Natural killer cell treated with Interleukin-12 subunit alpha and Interleukin-12 subunit beta and Interleukin-15 and Interleukin-18, amount 100 ng/mL, for 72 hours (primary cell): ENCODE data around the gene CYP4A22. TPM values are rescaled to one million over a fixed set of nuclear protein-coding genes. Genes with fewer than 3 reads are reported as not detected.
"Not testable (repeated sequence)": the region's sequence is repeated elsewhere in the genome, so short reads cannot be mapped to it uniquely, and the experiment has no call there.

Experiments used
- ATAC-seq, 2 donors: fragments of 150-1000 bp; cut with Tn5 transposase in 1 of 2; sonication (Bioruptor Pico), chemical (Tn5 transposase) in 1 of 2; 2 replicates each; pipeline ENCODE4 v1.10.0; 2021
- DNase-seq: peaks from one replicate; pipeline ENCODE4 v3.0.0; 2022; ENCODE audit warnings: low spot score
- H3K27ac Mint-ChIP-seq, 2 donors: 1 replicate in 1 of 2; 2 replicates in 1 of 2; pipeline ENCODE4 v1.8.0; 2022; ENCODE audit warnings: mixed read lengths in 2 of 2, mild to moderate bottlenecking in 1 of 2, moderate library complexity in 1 of 2
- H3K27me3 Mint-ChIP-seq, 2 donors: 1 replicate in 1 of 2; 2 replicates in 1 of 2; pipeline ENCODE4 v1.8.0; 2022; ENCODE audit warnings: mixed read lengths in 2 of 2
- H3K36me3 Mint-ChIP-seq: one replicate; pipeline ENCODE4 v1.8.0; 2022; ENCODE audit warnings: mixed read lengths
- H3K4me1 Mint-ChIP-seq, 2 donors: 1 replicate in 1 of 2; 2 replicates in 1 of 2; pipeline ENCODE4 v1.8.0; 2022; ENCODE audit warnings: low read depth in 2 of 2, mixed read lengths in 2 of 2, mild to moderate bottlenecking in 1 of 2
- H3K4me3 Mint-ChIP-seq: one replicate; pipeline ENCODE4 v1.8.0; 2022; ENCODE audit warnings: mixed read lengths
- H3K9me3 Mint-ChIP-seq: 2 replicates; pipeline ENCODE4 v1.8.0; 2022; ENCODE audit warnings: mixed read lengths
- total RNA-seq, 2 donors: library from RNA; stranded (reverse); gene quantifications; one replicate each; pipeline ENCODE4 v1.2.3, GENCODE V29; 2022

Gene CYP4A22
- total RNA-seq, 2 donors from 2014 or later, result not detected

DNA sequence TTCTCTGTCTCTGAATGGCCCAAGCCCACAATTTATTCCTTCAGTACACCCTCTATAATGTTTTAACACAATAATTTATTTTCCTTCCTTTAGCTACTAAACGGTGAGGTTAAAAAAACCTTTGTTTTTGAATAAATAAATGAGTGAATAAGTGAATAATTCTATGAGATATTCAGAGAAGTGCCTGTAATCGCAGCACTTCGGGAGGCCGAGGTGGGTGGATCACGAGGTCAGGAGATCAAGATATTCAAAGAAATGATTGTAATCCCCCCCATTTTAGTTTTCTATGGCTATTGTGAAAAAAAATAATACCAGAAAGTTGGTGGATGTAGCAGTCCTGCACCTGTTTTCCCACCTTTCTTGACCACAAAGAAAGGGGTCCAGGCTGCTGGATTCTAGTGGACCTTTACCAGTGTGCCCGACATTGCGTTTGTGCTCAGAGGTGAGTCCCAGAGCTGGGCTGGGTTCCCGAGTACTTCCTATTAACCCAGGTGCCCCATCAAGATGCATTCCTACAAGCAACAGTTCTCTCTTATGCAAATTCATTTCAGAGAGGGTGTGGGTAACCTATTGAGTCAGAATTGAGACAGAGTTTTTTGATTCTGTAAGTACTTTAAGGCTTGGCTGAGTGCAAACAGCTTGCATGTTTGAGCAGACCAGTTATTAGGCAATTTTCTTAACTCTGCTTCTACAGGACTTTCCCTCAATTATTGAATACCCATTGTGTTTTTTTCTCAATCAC is 7.6 kb upstream of the CYP4A22 start:
- peaks cover 14 to 36% of the 10 kb centered on the region in 2 donors for H3K27me3 Mint-ChIP-seq
- H3K4me1 Mint-ChIP-seq, DNase-seq: not testable (repeated sequence)

DNA sequence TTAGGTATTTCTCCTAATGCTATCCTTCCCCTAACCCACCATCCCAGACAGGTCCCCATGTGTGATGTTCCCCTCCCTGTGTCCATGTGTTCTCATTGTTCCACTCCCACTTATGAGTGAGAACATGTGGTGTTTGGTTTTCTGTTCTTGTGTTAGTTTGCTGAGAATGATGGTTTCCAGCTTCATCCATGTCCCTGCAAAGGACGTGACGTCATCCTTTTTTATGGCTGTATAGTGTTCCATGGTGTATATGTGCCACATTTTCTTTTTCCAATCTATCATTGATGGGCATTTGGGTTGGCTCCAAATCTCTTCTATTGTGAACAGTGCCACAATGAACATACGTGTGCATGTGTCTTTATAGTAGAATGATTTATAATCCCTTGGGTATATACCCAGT is 4.6 kb upstream of the CYP4A22 start:
- not testable (repeated sequence) for H3K36me3 Mint-ChIP-seq, DNase-seq
- peaks cover 14 to 32% of the 10 kb centered on the region in 2 donors for H3K27me3 Mint-ChIP-seq

More for the DNA sequence above, 7.6 kb upstream of the CYP4A22 start:
- H3K9me3 Mint-ChIP-seq, H3K36me3 Mint-ChIP-seq, ATAC-seq, H3K4me3 Mint-ChIP-seq, H3K27ac Mint-ChIP-seq: not testable (repeated sequence)

DNA sequence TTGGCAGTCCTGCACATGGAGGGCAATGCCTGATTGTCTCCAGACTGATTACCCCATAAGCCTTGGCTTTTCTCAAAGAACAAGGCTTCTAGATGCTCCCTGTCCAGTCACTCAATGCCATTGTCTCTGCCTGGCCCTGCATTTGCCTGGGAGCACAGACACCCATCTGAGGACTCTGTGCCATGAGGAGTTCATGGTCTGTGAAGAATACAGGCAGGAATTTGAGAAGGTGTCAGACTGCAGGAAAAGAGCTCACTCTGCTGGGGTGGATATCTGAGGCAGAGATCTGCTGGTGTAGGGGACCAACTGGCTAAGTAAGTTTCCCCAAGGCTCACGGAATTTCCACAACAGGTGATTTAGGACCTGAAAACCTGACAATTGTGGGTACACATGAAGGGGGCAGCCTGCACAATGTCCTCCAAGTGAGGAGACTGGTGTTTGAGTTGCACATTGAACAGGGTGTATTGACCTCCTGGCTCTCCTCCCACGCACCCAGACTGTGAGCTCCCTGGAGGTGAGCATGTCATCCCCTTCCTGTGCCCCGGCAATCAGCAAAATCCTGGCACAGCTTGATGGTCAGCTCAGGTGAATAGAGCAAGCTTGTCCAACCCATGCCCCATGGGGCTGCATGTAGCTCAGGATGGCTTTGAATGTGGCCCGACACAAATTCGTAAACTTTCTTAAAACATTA is 829 bp downstream of the CYP4A22 start:
- Mint-ChIP-seq H3K9me3 (no peaks in the 10 kb centered on the region), H3K27ac (no peak overlapping the region), H3K27me3 (peaks cover 8 to 28% of the 10 kb centered on the region in 2 donors), H3K4me1 (no peaks in the 10 kb centered on the region), H3K4me3 (no peak overlapping the region), H3K36me3 (no peaks in the 10 kb centered on the region)
- DNase-seq (no peak), ATAC-seq (no peak)

More for the DNA sequence above, 4.6 kb upstream of the CYP4A22 start:
- H3K4me3 Mint-ChIP-seq, H3K9me3 Mint-ChIP-seq, ATAC-seq, H3K4me1 Mint-ChIP-seq, H3K27ac Mint-ChIP-seq: not testable (repeated sequence)

DNA sequence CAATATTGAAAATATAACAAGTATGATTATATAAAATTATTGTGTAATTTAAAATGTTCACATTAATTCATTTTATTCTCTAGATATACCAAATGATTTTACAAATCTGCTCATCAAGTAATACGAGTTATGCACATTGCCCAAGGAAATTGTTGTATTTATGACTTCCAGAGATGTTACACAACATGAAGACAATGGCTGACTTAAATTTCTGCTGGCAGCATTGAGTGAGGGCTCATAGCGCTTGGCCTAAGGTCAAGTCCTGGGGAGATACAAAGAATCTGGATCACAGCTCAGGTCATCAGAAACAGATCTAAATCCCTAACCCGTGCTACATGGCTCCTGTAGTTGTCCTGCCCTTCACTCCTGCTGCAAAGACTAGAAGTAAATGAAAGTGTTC is 3.1 kb downstream of the CYP4A22 start:
- H3K36me3 Mint-ChIP-seq, H3K27ac Mint-ChIP-seq, DNase-seq, H3K4me3 Mint-ChIP-seq, H3K4me1 Mint-ChIP-seq, ATAC-seq, H3K9me3 Mint-ChIP-seq: not testable (repeated sequence)
- peaks cover 5 to 16% of the 10 kb centered on the region in 2 donors for H3K27me3 Mint-ChIP-seq

DNA sequence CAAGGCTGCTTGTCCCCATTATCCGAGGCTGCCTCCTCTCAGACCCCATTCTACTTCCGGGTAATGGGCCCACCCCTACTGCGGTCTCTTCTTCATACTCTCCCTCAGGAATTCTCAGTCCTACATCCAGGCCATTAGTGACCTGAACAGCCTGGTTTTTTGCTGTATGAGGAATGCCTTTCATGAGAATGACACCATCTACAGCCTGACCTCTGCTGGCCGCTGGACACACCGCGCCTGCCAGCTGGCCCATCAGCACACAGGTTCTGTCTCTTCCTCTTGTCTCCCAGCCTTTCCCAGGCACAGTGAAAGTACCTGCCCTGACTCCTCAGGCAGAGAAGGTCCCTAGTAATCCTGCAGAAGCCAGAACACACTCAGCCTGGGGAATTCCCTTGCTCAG is 6.4 kb downstream of the CYP4A22 start:
- peaks cover 8 to 19% of the 10 kb centered on the region in 2 donors for H3K27me3 Mint-ChIP-seq
- H3K27ac Mint-ChIP-seq, DNase-seq, H3K4me3 Mint-ChIP-seq, ATAC-seq, H3K4me1 Mint-ChIP-seq, H3K9me3 Mint-ChIP-seq, H3K36me3 Mint-ChIP-seq: not testable (repeated sequence)

DNA sequence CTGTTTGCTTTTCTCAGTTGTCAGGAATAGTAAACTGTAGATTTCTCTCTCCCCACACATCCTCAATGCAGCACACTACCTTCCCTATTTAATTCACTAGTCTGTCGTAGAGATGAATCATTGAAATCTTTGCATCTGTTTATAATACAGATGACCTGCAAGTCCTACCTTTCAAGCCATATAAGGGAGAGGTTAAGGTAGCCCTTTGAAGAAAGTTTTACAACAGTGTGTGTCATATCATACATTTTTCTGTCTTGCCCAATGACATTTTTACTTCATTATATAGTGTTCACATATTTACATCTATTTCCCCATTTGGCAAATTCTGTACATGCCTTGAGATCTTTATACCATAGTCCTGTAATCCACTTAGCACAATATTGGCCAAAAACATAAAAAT is 9.3 kb downstream of the CYP4A22 start:
- not testable (repeated sequence) for H3K4me3 Mint-ChIP-seq, DNase-seq, H3K4me1 Mint-ChIP-seq, H3K27ac Mint-ChIP-seq, H3K9me3 Mint-ChIP-seq, H3K36me3 Mint-ChIP-seq, ATAC-seq
- H3K27me3 Mint-ChIP-seq, result peaks cover 22 to 28% of the 10 kb centered on the region in 2 donors

DNA sequence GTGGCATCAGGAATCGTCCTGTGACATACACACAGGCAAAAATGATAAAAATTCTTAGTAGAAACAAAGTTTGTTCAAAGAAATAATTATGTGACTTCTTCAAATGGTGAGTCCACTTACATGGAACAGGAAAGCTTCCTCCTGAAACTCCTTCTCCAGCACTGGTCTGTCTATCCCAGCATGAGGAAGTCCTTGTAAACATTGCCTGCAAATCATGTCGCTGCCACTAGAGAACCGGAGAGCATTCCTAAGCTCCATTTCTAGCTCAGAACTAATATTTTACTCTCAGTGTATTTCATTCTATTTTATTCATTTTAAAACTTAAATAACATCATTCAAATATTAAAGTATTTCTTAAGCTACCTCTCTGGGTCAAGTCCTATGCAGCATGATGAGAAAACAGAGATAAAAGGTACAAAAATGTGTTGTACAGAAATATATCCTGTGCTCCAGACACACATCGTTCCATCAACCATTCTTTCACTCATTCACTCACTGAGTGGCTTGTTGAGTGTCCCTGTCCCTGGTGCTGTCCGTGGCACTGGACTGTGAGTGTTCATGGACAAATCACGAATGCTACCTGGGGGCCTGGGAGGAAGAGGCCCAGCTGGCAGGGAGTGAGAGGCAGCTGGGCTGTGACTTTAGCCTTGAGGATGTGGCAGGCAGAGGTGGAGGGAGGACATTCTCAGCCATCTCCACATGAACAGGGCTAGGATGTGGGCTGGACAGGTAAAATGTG is 10.0 kb downstream of the CYP4A22 start:
- Mint-ChIP-seq H3K27ac (no peak overlapping the region), H3K4me1 (no peaks in the 10 kb centered on the region), H3K4me3 (no peak overlapping the region), H3K9me3 (no peaks in the 10 kb centered on the region), H3K27me3 (peaks cover 21 to 27% of the 10 kb centered on the region in 2 donors), H3K36me3 (no peaks in the 10 kb centered on the region)
- ATAC-seq (no peak), DNase-seq (no peak)

DNA sequence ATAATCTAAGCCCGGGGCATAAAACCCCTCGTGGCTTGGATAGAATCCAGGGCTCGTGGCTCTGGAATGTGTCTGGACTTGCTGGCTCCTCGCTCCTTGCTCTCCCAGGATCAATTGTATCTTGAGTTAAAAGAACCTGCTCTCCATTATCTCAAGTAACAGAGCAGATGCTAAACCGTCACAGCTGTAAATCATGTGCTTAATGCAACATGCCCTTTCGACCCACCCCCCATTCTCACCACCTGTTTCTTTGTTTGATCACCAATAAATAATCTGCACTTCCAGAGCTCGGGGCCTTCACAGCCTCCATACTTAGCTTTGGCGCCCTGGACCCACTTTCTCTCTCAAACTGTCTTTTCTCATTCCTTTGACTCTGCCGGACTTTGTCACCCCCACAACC is 11.9 kb downstream of the CYP4A22 start:
- not testable (repeated sequence) for DNase-seq, ATAC-seq, H3K27ac Mint-ChIP-seq, H3K9me3 Mint-ChIP-seq, H3K4me3 Mint-ChIP-seq, H3K4me1 Mint-ChIP-seq, H3K36me3 Mint-ChIP-seq
- peaks cover 30 to 34% of the 10 kb centered on the region in 2 donors for H3K27me3 Mint-ChIP-seq

DNA sequence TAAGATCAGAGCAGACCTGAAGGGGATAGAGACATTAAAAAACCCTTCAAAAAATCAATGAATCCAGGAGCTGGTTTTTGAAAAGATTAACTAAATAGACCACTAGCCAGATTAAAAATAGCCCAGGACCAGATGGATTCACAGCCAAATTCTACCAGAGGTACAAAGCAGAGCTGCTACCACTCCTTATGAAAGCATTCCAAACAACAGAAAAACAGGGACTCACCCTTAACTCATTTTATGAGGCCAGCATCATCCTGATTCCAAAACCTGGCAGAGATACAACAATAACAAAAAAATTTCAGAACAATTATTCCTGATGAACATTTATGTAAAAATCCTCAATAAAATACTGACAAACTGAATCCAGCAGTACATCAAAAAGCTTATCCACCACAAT is 19.2 kb downstream of the CYP4A22 start:
- H3K4me1 Mint-ChIP-seq, H3K4me3 Mint-ChIP-seq, H3K36me3 Mint-ChIP-seq, DNase-seq, H3K9me3 Mint-ChIP-seq, H3K27ac Mint-ChIP-seq, ATAC-seq: not testable (repeated sequence)
- H3K27me3 Mint-ChIP-seq, result peaks cover 26 to 47% of the 10 kb centered on the region in 2 donors

DNA sequence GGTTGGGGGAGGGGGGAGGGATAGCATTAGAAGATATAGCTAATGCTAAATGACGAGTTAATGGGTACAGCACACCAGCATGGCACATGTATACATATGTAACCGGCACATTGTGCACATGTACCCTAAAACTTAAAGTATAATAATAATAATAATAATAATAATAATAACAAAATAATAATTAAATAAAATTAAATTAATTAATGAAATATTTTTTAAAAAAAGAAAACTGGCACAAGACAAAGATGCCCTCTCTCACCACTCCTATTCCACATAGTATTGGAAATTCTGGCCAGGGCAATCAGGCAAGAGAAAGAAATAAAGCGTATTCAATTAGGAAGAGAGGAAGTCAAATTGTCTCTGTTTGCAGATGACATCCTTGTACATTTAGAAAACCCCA is 20.7 kb downstream of the CYP4A22 start:
- not testable (repeated sequence) for H3K36me3 Mint-ChIP-seq, H3K4me3 Mint-ChIP-seq, H3K9me3 Mint-ChIP-seq, ATAC-seq, DNase-seq, H3K27ac Mint-ChIP-seq, H3K4me1 Mint-ChIP-seq
- H3K27me3 Mint-ChIP-seq, result peaks cover 28 to 52% of the 10 kb centered on the region in 2 donors

DNA sequence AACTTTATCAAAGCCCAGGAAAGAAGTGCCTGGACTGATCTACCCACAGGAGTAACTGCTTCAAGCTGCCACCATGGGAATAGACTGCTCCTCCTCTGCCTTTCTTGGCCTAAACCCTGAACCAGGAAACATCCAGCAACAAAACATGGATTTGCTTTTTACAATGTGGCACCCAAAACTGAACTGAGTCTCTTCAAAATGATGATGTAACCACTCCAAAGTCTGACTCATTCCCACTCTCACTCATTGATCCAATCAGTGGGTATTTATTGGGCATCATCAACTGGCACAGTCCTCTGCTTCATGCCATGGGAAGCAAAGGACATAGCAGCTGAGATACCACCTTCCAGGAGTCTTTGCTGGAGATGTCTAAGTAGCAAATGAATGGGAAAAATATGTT is 23.5 kb downstream of the CYP4A22 start:
- ATAC-seq, result no peak
- Mint-ChIP-seq H3K9me3 (peaks cover 3% of the 10 kb centered on the region), H3K4me3 (no peak overlapping the region), H3K36me3 (no peaks in the 10 kb centered on the region), H3K27me3 (peaks cover 23 to 50% of the 10 kb centered on the region in 2 donors), H3K27ac (no peak overlapping the region), H3K4me1 (no peaks in the 10 kb centered on the region)
- DNase-seq, result no peak

DNA sequence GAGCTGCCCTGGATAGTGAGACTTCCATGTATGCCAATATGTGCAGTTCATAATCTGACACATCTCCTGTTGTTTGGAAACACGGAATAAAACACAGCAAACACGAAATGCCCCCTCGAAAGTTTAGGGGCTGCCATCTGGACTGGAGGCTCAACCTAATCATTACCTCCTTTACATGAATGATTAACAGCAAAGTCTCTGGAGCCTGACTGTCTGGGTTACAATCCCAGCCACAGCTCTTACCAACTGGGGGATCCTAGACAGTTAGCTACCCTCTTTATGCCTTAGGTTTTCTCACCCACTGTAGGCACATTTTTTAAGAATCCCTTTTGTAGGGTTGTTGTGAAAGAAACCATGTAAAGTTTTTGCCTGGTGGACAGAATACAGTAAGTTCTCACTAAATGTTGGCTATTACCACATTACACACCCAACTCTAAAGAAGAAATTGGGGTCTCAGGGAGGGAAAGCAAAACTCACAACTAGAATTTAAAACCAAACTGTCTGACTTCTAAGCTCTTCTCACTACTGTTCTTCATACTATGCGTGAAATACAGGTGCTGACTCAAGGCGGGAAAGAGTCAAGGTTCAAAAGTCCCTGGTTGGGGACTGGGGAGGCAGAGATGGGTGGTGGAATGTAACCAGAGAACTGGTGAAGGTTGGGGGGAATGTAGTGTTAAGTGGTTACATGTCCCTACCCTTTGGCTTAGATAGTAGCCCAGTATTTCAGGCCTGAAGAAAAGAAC is 24.2 kb downstream of the CYP4A22 start:
- Mint-ChIP-seq H3K4me3 (no peak overlapping the region), H3K9me3 (no peaks in the 10 kb centered on the region), H3K4me1 (no peaks in the 10 kb centered on the region), H3K27ac (no peak overlapping the region), H3K36me3 (no peaks in the 10 kb centered on the region), H3K27me3 (peaks cover 20 to 43% of the 10 kb centered on the region in 2 donors)
- no peak for ATAC-seq
- no peak for DNase-seq

DNA sequence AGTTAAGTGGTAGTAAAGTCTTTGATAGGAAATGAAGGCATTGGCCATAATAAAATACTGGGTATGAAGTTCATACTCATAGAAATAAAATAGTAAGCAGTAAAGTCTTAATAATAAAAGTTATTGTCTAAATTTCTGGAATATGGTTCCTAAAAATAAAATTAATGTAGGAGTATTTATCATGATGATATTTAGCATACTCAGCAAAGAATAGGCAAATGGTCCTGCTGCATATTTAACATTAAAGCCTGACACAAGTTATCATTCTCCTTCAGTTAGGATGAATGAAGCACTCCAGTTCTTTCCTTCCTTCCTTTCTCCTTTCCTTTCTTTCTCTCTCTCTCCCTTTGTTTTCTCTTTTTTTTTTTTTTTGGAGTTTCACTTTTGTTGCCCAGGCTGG is 27.3 kb downstream of the CYP4A22 start:
- DNase-seq (no peak), ATAC-seq (no peak)
- peaks cover 35 to 60% of the 10 kb centered on the region in 2 donors for H3K27me3 Mint-ChIP-seq
- H3K27ac Mint-ChIP-seq, result no peak overlapping the region
- no peaks in the 10 kb centered on the region for H3K4me1 Mint-ChIP-seq
- no peaks in the 10 kb centered on the region for H3K36me3 Mint-ChIP-seq
- H3K9me3 Mint-ChIP-seq, result no peaks in the 10 kb centered on the region
- no peak overlapping the region for H3K4me3 Mint-ChIP-seq
